Stimulated activated naive B cell treated with anti-CD40 and anti-IgM and Interleukin-4, amounts not matched to agents 10 μg/mL and 1 μg/mL and 100 μg/mL, for 72 hours (primary cell): ENCODE data around the gene VAV2.
A peak's percentile ranks its signal among the peaks of the same experiment; 100 is the strongest.
"Not testable (repeated sequence)": the region's sequence is repeated elsewhere in the genome, so short reads cannot be mapped to it uniquely, and the experiment has no call there.

ENCODE experiments used
- ATAC-seq, 2 donors: fragments of 150-1000 bp; cut with Tn5 transposase; replicated peaks; 2 replicates each; pipeline ENCODE4 v1.10.0; 2021; ENCODE audit warnings: moderate library complexity in 1 of 2
- DNase-seq: peaks from one replicate; pipeline ENCODE4 v3.0.0; 2021
- H3K27ac Mint-ChIP-seq: one replicate; pipeline ENCODE4 v1.8.0; 2022; ENCODE audit warnings: mild to moderate bottlenecking, mixed read lengths
- H3K27me3 Mint-ChIP-seq, 2 donors: one replicate each; pipeline ENCODE4 v1.8.0; 2022; ENCODE audit warnings: mixed read lengths in 2 of 2
- H3K36me3 Mint-ChIP-seq, 2 donors: one replicate each; pipeline ENCODE4 v1.8.0; 2022; ENCODE audit warnings: mixed read lengths in 2 of 2, mild to moderate bottlenecking in 1 of 2
- H3K4me1 Mint-ChIP-seq, 2 donors: one replicate each; pipeline ENCODE4 v1.8.0; 2022; ENCODE audit warnings: mixed read lengths in 2 of 2, mild to moderate bottlenecking in 1 of 2
- H3K4me3 Mint-ChIP-seq, 2 donors: one replicate each; pipeline ENCODE4 v1.8.0; 2022; ENCODE audit warnings: mild to moderate bottlenecking in 2 of 2, mixed read lengths in 2 of 2, moderate library complexity in 1 of 2
- H3K9me3 Mint-ChIP-seq, 2 donors: one replicate each; pipeline ENCODE4 v1.8.0; 2022; ENCODE audit warnings: mixed read lengths in 2 of 2, mild to moderate bottlenecking in 1 of 2

VAV2 gene

DNA sequence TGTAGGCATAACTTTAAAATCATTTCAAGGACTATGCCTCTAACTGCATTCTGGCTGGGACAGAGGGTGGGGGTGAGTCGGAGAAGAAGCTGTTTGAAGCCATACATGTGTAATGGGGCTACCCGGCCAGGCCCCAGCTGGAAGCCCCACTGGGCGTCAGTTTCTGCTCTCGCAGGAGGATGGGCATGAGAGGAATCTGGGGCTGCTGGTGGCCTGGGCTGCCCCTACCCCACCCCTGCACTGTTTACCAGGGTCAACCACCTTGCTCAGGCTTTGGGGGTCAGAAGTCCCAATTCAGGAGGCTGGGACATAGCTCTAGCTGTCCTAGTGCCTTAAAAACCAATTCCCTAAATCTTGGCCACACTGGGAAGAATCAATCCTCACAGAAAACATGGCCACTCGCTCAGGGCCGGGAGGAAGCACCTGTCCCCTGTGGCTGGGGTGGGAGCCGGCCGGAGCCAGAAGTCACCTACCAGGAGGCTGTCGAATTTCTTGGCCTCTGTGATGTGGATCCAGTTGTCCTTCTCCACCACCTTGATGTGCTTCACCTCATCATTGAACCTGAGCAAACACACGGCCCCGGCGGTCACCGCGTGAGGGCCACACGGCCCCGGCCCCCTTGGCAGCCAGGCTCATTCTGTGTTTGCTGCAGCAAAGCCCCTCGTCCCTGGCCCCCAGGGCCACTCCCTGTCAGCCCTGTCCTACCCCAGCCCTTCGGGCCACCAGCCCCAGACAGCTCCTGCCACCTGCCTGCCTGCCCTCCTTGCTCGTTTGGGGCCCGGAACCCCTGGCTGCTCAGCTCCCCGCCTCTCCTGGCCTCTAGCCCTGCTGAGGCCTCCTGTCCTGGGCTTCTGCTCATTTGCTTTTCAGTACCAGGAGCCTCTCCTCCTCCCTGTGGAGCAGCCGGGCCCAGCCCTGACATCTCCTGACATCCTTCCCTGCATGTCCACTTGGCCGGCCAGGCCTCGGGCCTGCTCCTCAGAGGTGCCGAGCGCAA is 220.3 kb downstream of the VAV2 start:
- Mint-ChIP-seq H3K4me3 (no peak overlapping the region), H3K9me3 (peaks cover 4 to 9% of the 10 kb centered on the region in 2 donors), H3K27ac (no peak overlapping the region), H3K4me1 (no peaks in the 10 kb centered on the region), H3K36me3 (peaks cover 66 to 78% of the 10 kb centered on the region in 2 donors), H3K27me3 (no peaks in the 10 kb centered on the region)
- no peak for DNase-seq
- ATAC-seq: no peak

GRCh38 chr9:133770076-133770777 is 221.9 kb downstream of the VAV2 start:
- Mint-ChIP-seq H3K9me3 (peaks cover 4 to 9% of the 10 kb centered on the region in 2 donors), H3K27me3 (no peaks in the 10 kb centered on the region), H3K27ac (peak overlapping the region; percentile 25), H3K36me3 (peaks cover 70 to 85% of the 10 kb centered on the region in 2 donors), H3K4me3 (no peak overlapping the region), H3K4me1 (no peaks in the 10 kb centered on the region)
- ATAC-seq (peak in 1 of 2 donors; percentile 8), DNase-seq (no peak)

DNA sequence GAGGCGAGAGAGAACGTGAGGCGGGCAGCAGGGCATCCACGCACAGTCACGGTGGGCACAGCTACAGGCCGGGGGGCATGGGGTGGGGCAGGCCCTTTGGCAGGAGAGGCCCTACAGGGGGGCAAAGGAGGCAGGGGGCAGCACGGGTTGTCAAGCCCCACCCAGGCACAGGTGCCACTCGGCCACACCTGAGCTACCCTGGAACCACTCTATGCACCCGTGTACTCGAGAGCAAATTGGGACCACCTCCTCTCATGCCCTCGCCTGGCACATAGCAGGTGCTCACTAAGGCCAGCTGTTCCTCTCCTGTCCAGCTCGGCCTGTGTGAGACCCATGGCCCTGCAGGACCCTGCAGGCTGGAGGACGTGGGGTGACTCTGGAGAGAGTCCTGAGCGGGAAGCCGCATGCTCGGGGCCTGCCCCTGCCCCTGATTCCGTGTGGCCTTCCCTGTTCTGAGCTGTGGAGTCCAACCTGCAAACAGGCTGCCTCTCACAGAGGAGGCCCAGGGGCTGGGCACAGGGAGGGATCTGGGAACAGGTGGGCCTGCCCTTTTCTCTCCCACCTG is 222.5 kb downstream of the VAV2 start:
- H3K4me1 Mint-ChIP-seq: no peaks in the 10 kb centered on the region
- ATAC-seq: no peak
- peaks cover 68 to 82% of the 10 kb centered on the region in 2 donors for H3K36me3 Mint-ChIP-seq
- H3K27ac Mint-ChIP-seq: peak overlapping the region; percentile 62
- DNase-seq: no peak
- peak overlapping the region in 1 of 2 donors; percentile 14 for H3K4me3 Mint-ChIP-seq
- H3K27me3 Mint-ChIP-seq: no peaks in the 10 kb centered on the region
- peaks cover 0 to 9% of the 10 kb centered on the region in 2 donors for H3K9me3 Mint-ChIP-seq

GRCh38 chr9:133768859-133769510 is 223.1 kb downstream of the VAV2 start:
- H3K27ac Mint-ChIP-seq: peak overlapping the region; percentile 62
- H3K27me3 Mint-ChIP-seq: no peaks in the 10 kb centered on the region
- H3K9me3 Mint-ChIP-seq: peaks cover 0 to 9% of the 10 kb centered on the region in 2 donors
- DNase-seq: no peak
- ATAC-seq: no peak
- no peaks in the 10 kb centered on the region for H3K4me1 Mint-ChIP-seq
- H3K36me3 Mint-ChIP-seq: peaks cover 68 to 82% of the 10 kb centered on the region in 2 donors
- peak overlapping the region in 1 of 2 donors; percentile 14 for H3K4me3 Mint-ChIP-seq

DNA sequence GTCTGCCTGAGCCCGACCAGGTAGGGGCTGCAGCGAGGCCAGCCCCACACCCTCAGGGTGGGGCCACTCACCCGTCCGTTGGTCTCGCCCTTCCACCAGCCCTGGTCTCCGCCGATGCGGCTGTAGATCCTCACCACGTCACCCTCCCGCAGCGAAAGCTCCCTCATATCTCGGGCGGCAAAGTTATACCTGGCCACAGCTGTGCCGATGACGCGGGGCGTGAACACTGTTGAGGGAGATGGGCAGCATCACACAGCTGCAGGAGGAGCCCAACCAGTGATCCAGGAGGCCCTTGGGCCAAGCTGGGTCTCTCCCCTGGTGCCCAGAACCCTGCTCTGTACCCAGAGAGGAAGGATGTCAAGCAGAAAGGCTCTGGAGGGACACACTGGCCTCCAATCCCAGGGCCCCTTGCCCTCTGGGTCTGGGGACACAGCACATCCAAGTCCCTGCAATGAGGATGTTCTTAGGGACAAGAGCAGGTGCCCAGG is 223.7 kb downstream of the VAV2 start:
- Mint-ChIP-seq H3K27ac (peak overlapping the region; percentile 14), H3K9me3 (peaks cover 0 to 9% of the 10 kb centered on the region in 2 donors), H3K4me3 (peak overlapping the region in 1 of 2 donors; percentile 29), H3K4me1 (no peaks in the 10 kb centered on the region), H3K36me3 (peaks cover 71 to 80% of the 10 kb centered on the region in 2 donors), H3K27me3 (no peaks in the 10 kb centered on the region)
- no peak for ATAC-seq
- DNase-seq: no peak

GRCh38 chr9:133767625-133768024 is 224.5 kb downstream of the VAV2 start:
- peaks cover 76 to 84% of the 10 kb centered on the region in 2 donors for H3K36me3 Mint-ChIP-seq
- no peaks in the 10 kb centered on the region for H3K27me3 Mint-ChIP-seq
- H3K9me3 Mint-ChIP-seq: peaks cover 0 to 9% of the 10 kb centered on the region in 2 donors
- no peaks in the 10 kb centered on the region for H3K4me1 Mint-ChIP-seq
- no peak for ATAC-seq
- no peak for DNase-seq
- H3K4me3 Mint-ChIP-seq: no peak overlapping the region
- no peak overlapping the region for H3K27ac Mint-ChIP-seq

DNA sequence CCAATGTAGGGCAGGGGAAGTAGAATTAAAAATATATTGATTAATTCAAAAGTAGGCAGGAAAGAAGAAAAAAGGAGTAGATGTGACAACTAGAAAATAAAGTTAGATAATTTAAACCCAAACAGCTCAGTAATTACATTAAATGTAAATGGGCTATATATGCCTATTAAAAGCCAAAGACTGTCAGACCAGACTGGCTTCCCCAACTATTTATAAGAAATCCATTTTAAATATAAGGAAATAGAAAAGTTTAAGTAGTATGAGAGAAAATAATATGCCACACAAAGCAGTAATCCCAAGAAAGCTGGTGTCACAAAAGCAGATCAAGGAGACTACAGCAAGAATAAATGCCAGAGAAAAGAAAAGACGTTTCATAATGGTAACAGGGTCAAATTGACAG is 225.1 kb downstream of the VAV2 start:
- DNase-seq: no peak
- Mint-ChIP-seq H3K36me3 (peaks cover 76 to 84% of the 10 kb centered on the region in 2 donors), H3K4me1 (no peaks in the 10 kb centered on the region), H3K9me3 (peaks cover 0 to 9% of the 10 kb centered on the region in 2 donors), H3K27ac (no peak overlapping the region), H3K27me3 (no peaks in the 10 kb centered on the region), H3K4me3 (no peak overlapping the region)
- no peak for ATAC-seq

GRCh38 chr9:133766234-133766633 is 225.9 kb downstream of the VAV2 start:
- not testable (repeated sequence) for H3K27me3 Mint-ChIP-seq, H3K9me3 Mint-ChIP-seq, H3K4me3 Mint-ChIP-seq, ATAC-seq, H3K4me1 Mint-ChIP-seq, H3K27ac Mint-ChIP-seq, DNase-seq
- H3K36me3 Mint-ChIP-seq: peaks cover 77 to 88% of the 10 kb centered on the region in 2 donors

DNA sequence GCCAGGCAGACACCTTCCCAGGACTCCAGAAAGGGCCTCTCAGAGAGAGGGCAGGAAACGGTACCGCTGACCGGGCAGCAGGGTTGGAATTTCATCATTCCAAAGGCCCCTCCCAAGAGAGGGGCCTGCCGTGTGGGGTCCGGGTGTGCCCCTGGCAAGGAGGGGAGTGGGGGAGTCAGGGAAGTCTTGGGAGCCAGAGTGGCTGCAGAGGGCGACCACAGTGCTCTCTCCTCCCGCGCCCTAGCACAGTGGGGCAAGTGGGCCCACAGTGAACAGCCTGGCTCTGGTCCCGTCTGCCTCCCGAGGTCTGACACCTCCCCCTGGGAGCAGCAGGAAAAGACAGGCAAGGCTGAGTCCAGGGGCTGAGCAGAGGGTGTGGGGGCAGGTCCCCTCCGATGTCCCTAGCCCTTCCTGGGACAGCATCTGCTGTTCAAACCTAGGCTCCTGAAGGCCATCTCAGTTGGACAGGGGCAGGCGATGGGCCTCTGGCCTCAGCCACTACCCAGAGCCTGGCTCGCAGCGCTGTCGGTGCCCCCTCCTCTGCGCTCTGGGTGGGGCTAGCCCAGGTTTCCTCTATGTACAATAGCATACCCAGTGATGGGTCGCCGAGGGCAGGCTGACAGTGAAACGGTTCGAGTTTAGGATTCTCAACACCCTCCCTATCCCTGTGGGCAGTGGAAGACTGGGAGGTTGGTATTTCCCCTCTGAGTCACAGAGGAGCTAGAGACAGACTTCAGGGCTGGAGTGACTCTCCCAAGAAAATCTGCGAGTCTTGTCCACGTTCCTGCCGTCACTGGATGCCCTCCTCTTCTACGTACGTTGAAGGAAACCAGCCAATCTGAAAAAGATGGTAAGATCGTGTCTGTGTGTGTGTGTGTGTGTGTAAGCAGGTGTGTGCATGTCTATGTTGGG is 228.6 kb downstream of the VAV2 start:
- Mint-ChIP-seq H3K4me1 (peaks cover 0 to 2% of the 10 kb centered on the region in 2 donors), H3K9me3 (peaks cover 0 to 8% of the 10 kb centered on the region in 2 donors), H3K36me3 (peaks cover 71 to 88% of the 10 kb centered on the region in 2 donors), H3K4me3 (no peak overlapping the region), H3K27me3 (no peaks in the 10 kb centered on the region), H3K27ac (peak overlapping the region; percentile 79)
- DNase-seq (no peak), ATAC-seq (no peak)

- H3K27ac Mint-ChIP-seq: peak overlapping the region; percentile 73
- H3K4me1 Mint-ChIP-seq: peaks cover 0 to 2% of the 10 kb centered on the region in 2 donors
- H3K4me3 Mint-ChIP-seq: no peak overlapping the region
- DNase-seq: no peak
- no peaks in the 10 kb centered on the region for H3K27me3 Mint-ChIP-seq
- ATAC-seq: no peak
- peaks cover 0 to 3% of the 10 kb centered on the region in 2 donors for H3K9me3 Mint-ChIP-seq
- H3K36me3 Mint-ChIP-seq: peaks cover 63 to 80% of the 10 kb centered on the region in 2 donors
Measured at GRCh38 chr9:133762488-133763271, 229.4 kb downstream of the VAV2 start.

- Mint-ChIP-seq H3K4me1 (peaks cover 0 to 2% of the 10 kb centered on the region in 2 donors), H3K9me3 (no peaks in the 10 kb centered on the region), H3K4me3 (no peak overlapping the region), H3K27ac (no peak overlapping the region), H3K36me3 (peaks cover 54 to 71% of the 10 kb centered on the region in 2 donors), H3K27me3 (no peaks in the 10 kb centered on the region)
- DNase-seq (no peak), ATAC-seq (no peak)
Measured at GRCh38 chr9:133761641-133762248, 230.4 kb downstream of the VAV2 start.

DNA sequence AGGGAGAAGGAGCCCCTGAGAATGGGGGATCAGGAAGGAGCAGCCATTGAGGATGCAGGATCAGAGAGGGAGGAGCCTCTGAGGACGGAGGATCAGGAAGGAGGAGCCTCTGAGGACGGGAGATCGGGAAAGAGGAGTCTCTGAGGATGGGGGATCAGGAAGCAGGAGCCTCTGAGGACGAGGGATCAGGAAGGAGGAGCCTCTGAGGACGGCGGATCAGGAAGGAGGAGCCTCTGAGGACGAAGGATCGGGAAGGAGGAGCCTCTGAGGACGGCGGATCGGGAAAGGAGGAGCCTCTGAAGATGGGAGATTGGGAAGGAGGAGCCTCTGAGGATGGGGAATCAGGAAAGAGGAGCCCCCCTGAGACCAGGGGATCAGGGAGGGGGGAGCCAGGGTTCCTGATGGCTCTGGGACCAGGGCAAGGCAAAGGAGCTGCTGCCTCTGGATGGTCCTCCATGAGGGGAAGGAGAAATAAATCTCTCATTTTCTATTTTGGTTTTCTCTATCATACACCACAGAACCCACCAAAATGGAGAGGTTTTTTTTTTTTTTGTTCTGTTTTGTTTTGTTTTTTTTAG is 231.3 kb downstream of the VAV2 start:
- no peaks in the 10 kb centered on the region for H3K27me3 Mint-ChIP-seq
- H3K36me3 Mint-ChIP-seq: peaks cover 48 to 61% of the 10 kb centered on the region in 2 donors
- DNase-seq (no peak), ATAC-seq (no peak)
- peak overlapping the region; percentile 75 for H3K27ac Mint-ChIP-seq
- no peak overlapping the region for H3K4me3 Mint-ChIP-seq
- H3K9me3 Mint-ChIP-seq: no peaks in the 10 kb centered on the region
- peaks cover 2% of the 10 kb centered on the region in 2 donors for H3K4me1 Mint-ChIP-seq
